K562 (cell line): Measurements from ENCODE around the gene PLD3. TPM values are rescaled to one million over a fixed set of nuclear protein-coding genes. Genes with fewer than 3 reads are reported as not detected.

Source experiments
- CHCHD3 ChIP-seq: fragments of 250-450 bp; sonication (Bioruptor Pico); IDR thresholded peaks from 2 replicates; pipeline ENCODE4 v2.1.2; 2022; ENCODE audit warnings: mild to moderate bottlenecking
- FOS ChIP-seq: IDR thresholded peaks from 3 replicates; pipeline ENCODE4 v1.6.1; 2011; ENCODE audit not compliant: insufficient read length; ENCODE audit errors: extremely low read depth
- FOXP1 ChIP-seq: sonication (generic); formaldehyde crosslinking; IDR thresholded peaks from 2 replicates; pipeline ENCODE4 v1.8.0; 2022; ENCODE audit warnings: mild to moderate bottlenecking, missing genetic modification reagents
- HDAC2 ChIP-seq: fragments of 450-650 bp; IDR thresholded peaks from 2 replicates; pipeline ENCODE4 v1.6.1; 2016; ENCODE audit warnings: mild to moderate bottlenecking
- MTA3 ChIP-seq: fragments of 450-650 bp; formaldehyde crosslinking; IDR thresholded peaks from 2 replicates; pipeline ENCODE4 v1.6.1; 2017; ENCODE audit warnings: mild to moderate bottlenecking, borderline replicate concordance
- NR1H2 ChIP-seq: sonication (generic); formaldehyde crosslinking; IDR thresholded peaks from 2 replicates; pipeline ENCODE4 v1.4.0; 2020; ENCODE audit warnings: mild to moderate bottlenecking, missing genetic modification reagents
- PHB2 ChIP-seq: fragments of 450-650 bp; IDR thresholded peaks from 2 replicates; pipeline ENCODE4 v1.6.1; 2017; ENCODE audit warnings: low read depth
- RBM34 ChIP-seq: fragments of 200-400 bp; formaldehyde crosslinking; IDR thresholded peaks from 2 replicates; pipeline ENCODE4 v1.6.1; 2018; ENCODE audit warnings: low read length, borderline replicate concordance; ENCODE audit not compliant: insufficient read depth
- SMARCA4 ChIP-seq: fragments of 450-650 bp; IDR thresholded peaks from 2 replicates; pipeline ENCODE4 v1.6.1; 2016
- SRF ChIP-seq, 2 experiments: fragments of 250-450, 450-650 bp in 1 of 2; sonication (Bioruptor Pico) in 1 of 2; sonication (generic) in 1 of 2; formaldehyde crosslinking; IDR thresholded peaks; 2 replicates each; pipeline versions ENCODE4 v1.5.0 to v1.5.1; 2020 to 2022; ENCODE audit warnings: mild to moderate bottlenecking in 1 of 2, missing genetic modification reagents in 1 of 2
- TAF9B ChIP-seq: fragments of 450-650 bp; IDR thresholded peaks from 2 replicates; pipeline ENCODE4 v1.6.1; 2018; ENCODE audit warnings: mild to moderate bottlenecking; ENCODE audit not compliant: partially characterized antibody
- ZBTB2 ChIP-seq: fragments of 450-650 bp; IDR thresholded peaks from 2 replicates; pipeline ENCODE4 v1.6.1; 2016; ENCODE audit warnings: antibody characterized with exemption
- ZNF146 ChIP-seq: IDR thresholded peaks from one replicate; pipeline ENCODE4 v1.6.1; 2018; ENCODE audit warnings: missing compliant biosample characterization; ENCODE audit not compliant: unreplicated experiment
- ZNF512 ChIP-seq: IDR thresholded peaks from 2 replicates; pipeline ENCODE4 v1.6.1; 2016; ENCODE audit warnings: missing genetic modification characterization, missing compliant biosample characterization
- ZNF586 ChIP-seq: fragments of 450-650 bp; formaldehyde crosslinking; conservative IDR thresholded peaks from 2 replicates; pipeline ENCODE4 v1.4.0; 2020; ENCODE audit warnings: mild to moderate bottlenecking, moderate library complexity
- ZNF589 ChIP-seq: fragments of 200-800 bp; sonication (Bioruptor generic); IDR thresholded peaks from 2 replicates; pipeline ENCODE4 v1.6.1; 2016; ENCODE audit warnings: low read depth, missing genetic modification characterization, missing compliant biosample characterization
- polyA plus RNA-seq, 8 experiments: library from polyadenylated mRNA; depleted of rRNA in 4 of 8; stranded (reverse) in 5 of 8; unstranded in 3 of 8; fragments of >200 nt; fragmentation: Nextera tagmentation in 2 of 8; fragmentation: Illumina TruSeq in 1 of 8; extraction: Ambion mirVana in 2 of 8; extraction: Trizol in 1 of 8; gene quantifications; 2 replicates each; pipeline versions ENCODE4 v1.2.1 to v1.2.3, GENCODE V29; 2011 to 2014; ENCODE audit warnings: inconsistent platforms in 1 of 8, missing spikeins in 1 of 8
- total RNA-seq, 7 experiments: library from RNA; depleted of rRNA in 6 of 7; stranded (reverse); fragments of >200 nt in 6 of 7; fragmentation: Illumina TruSeq in 2 of 7; extraction: Trizol in 2 of 7; gene quantifications; 2 replicates each; pipeline versions ENCODE4 v1.2.1 to v1.2.3, GENCODE V29; 2011 to 2021; ENCODE audit warnings: low replicate concordance in 1 of 7
- TF ChIP-seq, protein P1 (sequence below): fragments of 250-450 bp; sonication (Bioruptor Pico); IDR thresholded peaks from 2 replicates; pipeline ENCODE4 v1.4.0; 2020; ENCODE audit warnings: mild to moderate bottlenecking
- TF ChIP-seq, protein P2 (sequence below): sonication (generic); formaldehyde crosslinking; IDR thresholded peaks from 2 replicates; pipeline ENCODE4 v1.5.0; 2020; ENCODE audit warnings: missing genetic modification reagents
- TF ChIP-seq, protein P3 (sequence below), 2 experiments: fragments of 450-650 bp; IDR thresholded peaks; 2 replicates each; pipeline ENCODE4 v1.6.1; 2016

Gene PLD3
- total and polyA plus RNA-seq, 9 of the 15 experiments (the other 6 are each of a cell fraction or from before 2014, with no cell fraction given), result 2.3 to 128 (median 72.7) TPM

GRCh38 chr19:40420766-40421765, 72.6 kb downstream of the PLD3 start (continued):
- TF ChIP-seq, protein P1, sequence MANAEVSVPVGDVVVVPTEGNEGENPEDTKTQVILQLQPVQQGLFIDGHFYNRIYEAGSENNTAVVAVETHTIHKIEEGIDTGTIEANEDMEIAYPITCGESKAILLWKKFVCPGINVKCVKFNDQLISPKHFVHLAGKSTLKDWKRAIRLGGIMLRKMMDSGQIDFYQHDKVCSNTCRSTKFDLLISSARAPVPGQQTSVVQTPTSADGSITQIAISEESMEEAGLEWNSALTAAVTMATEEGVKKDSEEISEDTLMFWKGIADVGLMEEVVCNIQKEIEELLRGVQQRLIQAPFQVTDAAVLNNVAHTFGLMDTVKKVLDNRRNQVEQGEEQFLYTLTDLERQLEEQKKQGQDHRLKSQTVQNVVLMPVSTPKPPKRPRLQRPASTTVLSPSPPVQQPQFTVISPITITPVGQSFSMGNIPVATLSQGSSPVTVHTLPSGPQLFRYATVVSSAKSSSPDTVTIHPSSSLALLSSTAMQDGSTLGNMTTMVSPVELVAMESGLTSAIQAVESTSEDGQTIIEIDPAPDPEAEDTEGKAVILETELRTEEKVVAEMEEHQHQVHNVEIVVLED, result peak; percentile 73
- no peak for TF ChIP-seq FOS
- TF ChIP-seq PHB2, result no peak
- TF ChIP-seq ZNF512 (tag), result no peak
- TF ChIP-seq, protein P2, sequence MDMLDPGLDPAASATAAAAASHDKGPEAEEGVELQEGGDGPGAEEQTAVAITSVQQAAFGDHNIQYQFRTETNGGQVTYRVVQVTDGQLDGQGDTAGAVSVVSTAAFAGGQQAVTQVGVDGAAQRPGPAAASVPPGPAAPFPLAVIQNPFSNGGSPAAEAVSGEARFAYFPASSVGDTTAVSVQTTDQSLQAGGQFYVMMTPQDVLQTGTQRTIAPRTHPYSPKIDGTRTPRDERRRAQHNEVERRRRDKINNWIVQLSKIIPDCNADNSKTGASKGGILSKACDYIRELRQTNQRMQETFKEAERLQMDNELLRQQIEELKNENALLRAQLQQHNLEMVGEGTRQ (CRISPR knock-in tag), result no peak
- no peak for TF ChIP-seq ZNF146 (CRISPR knock-in tag)
- no peak for TF ChIP-seq ZNF586
- TF ChIP-seq ZBTB2, result 0 out of 2 replicates have a peak, but pooled peaks have one; percentile 62
- peak; percentile 99 to 100 for TF ChIP-seq SRF (CRISPR knock-in tag; IDR thresholded peaks at IDR 0.05)
- no peak for TF ChIP-seq ZNF589
- TF ChIP-seq, protein P3, sequence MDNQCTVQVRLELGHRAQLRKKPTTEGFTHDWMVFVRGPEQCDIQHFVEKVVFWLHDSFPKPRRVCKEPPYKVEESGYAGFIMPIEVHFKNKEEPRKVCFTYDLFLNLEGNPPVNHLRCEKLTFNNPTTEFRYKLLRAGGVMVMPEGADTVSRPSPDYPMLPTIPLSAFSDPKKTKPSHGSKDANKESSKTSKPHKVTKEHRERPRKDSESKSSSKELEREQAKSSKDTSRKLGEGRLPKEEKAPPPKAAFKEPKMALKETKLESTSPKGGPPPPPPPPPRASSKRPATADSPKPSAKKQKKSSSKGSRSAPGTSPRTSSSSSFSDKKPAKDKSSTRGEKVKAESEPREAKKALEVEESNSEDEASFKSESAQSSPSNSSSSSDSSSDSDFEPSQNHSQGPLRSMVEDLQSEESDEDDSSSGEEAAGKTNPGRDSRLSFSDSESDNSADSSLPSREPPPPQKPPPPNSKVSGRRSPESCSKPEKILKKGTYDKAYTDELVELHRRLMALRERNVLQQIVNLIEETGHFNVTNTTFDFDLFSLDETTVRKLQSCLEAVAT (IDR thresholded peaks at IDR 0.05), result peak in 1 of 2 experiments; percentile 71; a peak in 1 of 4 replicates
- no peak for TF ChIP-seq SMARCA4
- TF ChIP-seq HDAC2, result no peak
- TF ChIP-seq NR1H2 (CRISPR knock-in tag), result 0 out of 2 replicates have a peak, but pooled peaks have one; percentile 76
- TF ChIP-seq CHCHD3, result no peak
- peak; percentile 72 for TF ChIP-seq TAF9B
- TF ChIP-seq RBM34, result no peak
- no peak for TF ChIP-seq FOXP1 (CRISPR knock-in tag)
- TF ChIP-seq MTA3, result peak; percentile 93
